ENCODE measurements around the gene UBR1.
"Not testable (repeated sequence)": the region's sequence is repeated elsewhere in the genome, so short reads cannot be mapped to it uniquely, and the experiment has no call there.

The UBR1 gene

GRCh38 chr15:42903388-42904324 lies 202.2 kb downstream of the UBR1 start:
- DNase-seq (ENCODE audit: low spot score in 2 of 2), result no peak
- peaks cover 1% of the 10 kb centered on the region for H3K36me3 Mint-ChIP-seq (ENCODE audit: insufficient read depth)
- no peak for ATAC-seq (replicated peaks; ENCODE audit: extremely low read depth, poor library complexity, severe bottlenecking)
- H3K27ac Mint-ChIP-seq (ENCODE audit: low read depth), result no peak overlapping the region
- peaks cover 7% of the 10 kb centered on the region for H3K4me1 Mint-ChIP-seq
- no peaks in the 10 kb centered on the region for H3K27me3 Mint-ChIP-seq
- H3K4me3 Mint-ChIP-seq, result no peak overlapping the region
- H3K9me3 Mint-ChIP-seq, result no peaks in the 10 kb centered on the region

GRCh38 chr15:42893911-42894310 lies 211.9 kb downstream of the UBR1 start:
- ATAC-seq (replicated peaks; ENCODE audit: extremely low read depth, poor library complexity, severe bottlenecking); H3K36me3 Mint-ChIP-seq (ENCODE audit: insufficient read depth); H3K4me3 Mint-ChIP-seq; H3K27me3 Mint-ChIP-seq; H3K9me3 Mint-ChIP-seq; DNase-seq (ENCODE audit: low spot score in 2 of 2); H3K27ac Mint-ChIP-seq (ENCODE audit: low read depth): not testable (repeated sequence)
- H3K4me1 Mint-ChIP-seq, result peaks cover 11% of the 10 kb centered on the region
